GM21367 (cell line): Measurements from ENCODE around the gene IRF8.
A peak's percentile ranks its signal among the peaks of the same experiment; 100 is the strongest.
"Not testable (repeated sequence)": the region's sequence is repeated elsewhere in the genome, so short reads cannot be mapped to it uniquely, and the experiment has no call there.

Experiments
- ATAC-seq: cut with Tn5 transposase; IDR thresholded peaks from one replicate; pipeline ENCODE4 v1.9.1; 2021; ENCODE audit not compliant: unreplicated experiment

The IRF8 gene

GRCh38 chr16:85934210-85934609, 35.2 kb downstream of the IRF8 start:
- ATAC-seq: no peak

- peak; percentile 29 for ATAC-seq
These were observed 36.5 kb downstream of the IRF8 start for GRCh38 chr16:85935391-85935973.

- peak; percentile 64 for ATAC-seq
These were observed 37.2 kb downstream of the IRF8 start for GRCh38 chr16:85935974-85936760.

- peak; percentile 6 for ATAC-seq
These were observed 37.9 kb downstream of the IRF8 start for GRCh38 chr16:85936816-85937215.

- ATAC-seq: no peak
These were observed 41.3 kb downstream of the IRF8 start for GRCh38 chr16:85940214-85940613.

- ATAC-seq: no peak
These were observed 43.1 kb downstream of the IRF8 start for GRCh38 chr16:85941863-85942644.

GRCh38 chr16:85942659-85943058, 43.7 kb downstream of the IRF8 start:
- not testable (repeated sequence) for ATAC-seq

GRCh38 chr16:85943711-85944110, 44.7 kb downstream of the IRF8 start:
- ATAC-seq: no peak

- ATAC-seq: no peak
These were observed 45.8 kb downstream of the IRF8 start for GRCh38 chr16:85944572-85945423.

GRCh38 chr16:85945424-85945751, 46.4 kb downstream of the IRF8 start:
- no peak for ATAC-seq

GRCh38 chr16:85946541-85947124, 47.7 kb downstream of the IRF8 start:
- ATAC-seq: no peak

- ATAC-seq: peak; percentile 52
These were observed 48.5 kb downstream of the IRF8 start for GRCh38 chr16:85947230-85948137.

- peak; percentile 18 for ATAC-seq
These were observed 49.2 kb downstream of the IRF8 start for GRCh38 chr16:85948138-85948509.

GRCh38 chr16:85948616-85949265, 49.8 kb downstream of the IRF8 start:
- ATAC-seq: no peak

- no peak for ATAC-seq
These were observed 51.4 kb downstream of the IRF8 start for GRCh38 chr16:85950136-85950918.

- ATAC-seq: no peak
These were observed 53.2 kb downstream of the IRF8 start for GRCh38 chr16:85952197-85952596.

- no peak for ATAC-seq
These were observed 53.8 kb downstream of the IRF8 start for GRCh38 chr16:85952811-85953210.

- ATAC-seq: no peak
These were observed 56.1 kb downstream of the IRF8 start for GRCh38 chr16:85954927-85955519.
